Fibroblast of lung (primary cell): Measurements from ENCODE around the gene SNX5. TPM values are rescaled to one million over a fixed set of nuclear protein-coding genes. Genes with fewer than 3 reads are reported as not detected.

Source experiments
- DNase-seq, 2 donors: peaks; one replicate each; pipeline versions ENCODE4 v3.0.0 to v3.0.0-alpha.2; 2010; ENCODE audit warnings: low read depth in 2 of 2
- H2AFZ ChIP-seq: 2 replicates; pipeline ENCODE4 v1.5.1; 2012; ENCODE audit warnings: low read length, control low read depth, inconsistent platforms
- H3K27ac ChIP-seq: 2 replicates; pipeline ENCODE4 v1.5.1; 2011; ENCODE audit warnings: low read length, control low read depth; ENCODE audit not compliant: insufficient read depth
- H3K27me3 ChIP-seq: 2 replicates; pipeline ENCODE4 v1.5.1; 2011; ENCODE audit warnings: mild to moderate bottlenecking, low read length; ENCODE audit not compliant: control insufficient read depth, insufficient read depth
- H3K36me3 ChIP-seq: 2 replicates; pipeline ENCODE4 v1.5.1; 2011; ENCODE audit warnings: low read length; ENCODE audit not compliant: control insufficient read depth, insufficient read depth
- H3K4me1 ChIP-seq: 2 replicates; pipeline ENCODE4 v1.5.1; 2011; ENCODE audit warnings: low read length; ENCODE audit not compliant: control insufficient read depth, insufficient read depth; ENCODE audit errors: extremely low read depth
- H3K4me2 ChIP-seq: 2 replicates; pipeline ENCODE4 v1.5.1; 2011; ENCODE audit warnings: low read length, control low read depth; ENCODE audit not compliant: insufficient read depth; ENCODE audit errors: extremely low read depth
- H3K4me3 ChIP-seq, 4 experiments: fragments of 200-600 bp in 1 of 4; sonication (generic) in 1 of 4; replicated peaks in 1 of 4; 2 replicates each; pipeline ENCODE4 v1.5.1; 2011 to 2016; ENCODE audit warnings: low read length in 4 of 4, low read depth in 3 of 4, mild to moderate bottlenecking in 3 of 4, control low read depth in 2 of 4, inconsistent platforms in 1 of 4, mixed read lengths in 1 of 4; ENCODE audit not compliant: insufficient read depth in 1 of 4; ENCODE audit errors: control extremely low read depth in 1 of 4
- H3K79me2 ChIP-seq: 2 replicates; pipeline ENCODE4 v1.5.1; 2012; ENCODE audit warnings: mild to moderate bottlenecking, low read length, inconsistent platforms; ENCODE audit not compliant: control insufficient read depth, insufficient read depth
- H3K9ac ChIP-seq: 2 replicates; pipeline ENCODE4 v1.5.1; 2011; ENCODE audit warnings: mild to moderate bottlenecking, low read length, control low read depth; ENCODE audit not compliant: insufficient read depth
- H3K9me3 ChIP-seq: 2 replicates; pipeline ENCODE4 v1.5.1; 2012; ENCODE audit warnings: low read depth, low read length; ENCODE audit not compliant: control insufficient read depth, insufficient read depth
- H4K20me1 ChIP-seq: 2 replicates; pipeline ENCODE4 v1.5.1; 2011; ENCODE audit warnings: low read length; ENCODE audit not compliant: control insufficient read depth, insufficient read depth; ENCODE audit errors: extremely low read depth
- CTCF ChIP-seq, 2 donors: IDR thresholded peaks in 1 of 2; conservative IDR thresholded peaks in 1 of 2; 1 replicate in 1 of 2; 2 replicates in 1 of 2; pipeline ENCODE4 v1.5.1; 2011 to 2012; ENCODE audit warnings: low read length in 2 of 2, control low read depth in 1 of 2, inconsistent platforms in 1 of 2, low read depth in 1 of 2, mild to moderate bottlenecking in 1 of 2
- EZH2 ChIP-seq: IDR thresholded peaks from 2 replicates; pipeline ENCODE4 v1.5.1; 2012; ENCODE audit warnings: low read length, control low read depth, mild to moderate bottlenecking; ENCODE audit errors: missing control alignments
- polyA plus RNA-seq, 2 donors: library from polyadenylated mRNA; depleted of rRNA in 1 of 2; stranded (reverse) in 1 of 2; unstranded in 1 of 2; fragments of >200 nt; gene quantifications; 2 replicates each; pipeline ENCODE4 v1.2.1, GENCODE V29; 2011 to 2012; ENCODE audit warnings: missing spikeins in 1 of 2
- total RNA-seq: library from RNA; depleted of rRNA; stranded (reverse); fragments of >200 nt; gene quantifications from 2 replicates; pipeline ENCODE4 v1.2.1, GENCODE V29; 2014

The SNX5 gene
- total and polyA plus RNA-seq, 2 donors (not counting 1 experiment from before 2014, with no cell fraction given) = 73.5 to 127 TPM

- TF ChIP-seq CTCF (conservative IDR thresholded peaks at IDR 0.05 in 1 of 2, IDR thresholded peaks at IDR 0.05 in 1 of 2; ENCODE audit: low read depth in 1 of 2, low read length in 2 of 2) (no peak), EZH2 (no peak)
- no peaks in the 10 kb centered on the region for H3K27me3 ChIP-seq
- no peaks in the 10 kb centered on the region for H3K9me3 ChIP-seq
- H3K36me3 ChIP-seq = peaks cover 4% of the 10 kb centered on the region
- no peaks in the 10 kb centered on the region for H3K4me1 ChIP-seq
- DNase-seq = peak in 1 of 2 donors; percentile 51
- H3K27ac ChIP-seq = no peak overlapping the region
- H3K9ac ChIP-seq = no peak overlapping the region
- H3K4me2 ChIP-seq = no peak overlapping the region
- no peaks in the 10 kb centered on the region for H3K79me2 ChIP-seq
- H4K20me1 ChIP-seq = no peaks in the 10 kb centered on the region
- H3K4me3 ChIP-seq = no peak overlapping the region
- no peak overlapping the region for H2AFZ ChIP-seq
These were observed 21.8 kb upstream of the SNX5 start for GRCh38 chr20:17990278-17990972.

DNA sequence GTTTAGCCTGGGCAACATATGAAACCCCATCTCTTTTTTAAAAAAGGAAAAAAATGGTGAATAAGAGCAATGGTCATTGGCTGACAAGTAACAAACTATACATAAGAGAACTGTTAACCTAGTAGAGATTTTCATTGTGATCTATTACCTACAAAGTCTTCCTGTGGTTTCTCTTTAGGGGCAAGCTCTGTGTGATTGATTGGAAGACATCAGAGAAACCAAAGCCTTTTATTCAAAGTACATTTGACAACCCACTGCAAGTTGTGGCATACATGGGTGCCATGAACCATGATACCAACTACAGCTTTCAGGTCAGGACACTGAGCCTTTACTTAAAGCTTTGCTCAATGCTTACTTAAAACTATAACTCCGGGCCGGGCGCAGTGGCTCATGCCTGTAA lies 19.4 kb upstream of the SNX5 start:
- Histone ChIP-seq H3K27me3 (no peaks in the 10 kb centered on the region), H3K36me3 (peaks cover 4% of the 10 kb centered on the region), H3K27ac (no peak overlapping the region), H3K79me2 (no peaks in the 10 kb centered on the region), H4K20me1 (no peaks in the 10 kb centered on the region), H3K4me3 (no peak overlapping the region), H3K4me2 (no peak overlapping the region), H3K4me1 (no peaks in the 10 kb centered on the region), H3K9me3 (no peaks in the 10 kb centered on the region), H3K9ac (no peak overlapping the region), H2AFZ (no peak overlapping the region)
- no peak for DNase-seq
- no peak for TF ChIP-seq CTCF (conservative IDR thresholded peaks at IDR 0.05 in 1 of 2, IDR thresholded peaks at IDR 0.05 in 1 of 2; ENCODE audit: low read depth in 1 of 2, low read length in 2 of 2)
- TF ChIP-seq EZH2 = no peak

DNA sequence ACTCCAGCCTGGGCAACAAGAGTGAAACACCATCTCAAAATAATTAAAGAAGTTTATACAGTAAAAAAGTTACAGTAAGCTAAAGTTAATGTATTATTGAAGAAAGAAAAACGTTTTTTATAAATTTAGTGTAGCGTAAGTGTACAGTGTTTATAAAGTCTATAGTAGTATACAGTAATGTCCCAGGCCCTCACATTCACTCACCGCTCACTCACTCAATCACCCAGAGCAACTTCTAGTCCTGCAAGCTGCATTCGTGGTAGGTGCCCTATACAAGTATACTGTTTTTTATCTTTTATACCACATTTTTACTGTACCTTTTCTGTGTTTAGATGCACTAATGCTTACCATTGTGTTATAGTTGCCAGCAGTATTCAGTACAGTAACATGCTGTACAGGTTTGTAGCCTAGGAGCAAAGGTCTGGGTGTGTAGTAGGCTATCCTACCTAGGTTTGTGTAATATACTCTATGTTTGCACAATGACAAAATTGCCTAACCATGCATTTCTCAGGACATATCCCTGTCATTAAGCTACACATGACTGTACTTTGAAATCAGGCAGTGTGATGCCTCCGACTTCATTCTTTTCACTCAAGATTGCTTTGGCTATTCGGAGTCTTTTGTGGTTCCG lies 16.9 kb upstream of the SNX5 start:
- Histone ChIP-seq H3K4me3 (no peak overlapping the region), H3K36me3 (peaks cover 4% of the 10 kb centered on the region), H3K4me1 (no peaks in the 10 kb centered on the region), H3K9ac (no peak overlapping the region), H3K27ac (no peak overlapping the region), H3K9me3 (no peaks in the 10 kb centered on the region), H2AFZ (no peak overlapping the region), H4K20me1 (no peaks in the 10 kb centered on the region), H3K4me2 (no peak overlapping the region), H3K79me2 (no peaks in the 10 kb centered on the region), H3K27me3 (no peaks in the 10 kb centered on the region)
- no peak for DNase-seq
- TF ChIP-seq EZH2 = no peak
- no peak for TF ChIP-seq CTCF (conservative IDR thresholded peaks at IDR 0.05 in 1 of 2, IDR thresholded peaks at IDR 0.05 in 1 of 2; ENCODE audit: low read depth in 1 of 2, low read length in 2 of 2)
